OCI-LY7 (cell line): Measurements from ENCODE around the gene ANKRD30A.

ENCODE experiments used
- EZH2phosphoT487 ChIP-seq: fragments of 200-600 bp; sonication (generic); IDR thresholded peaks from 2 replicates; pipeline ENCODE4 v1.6.1; 2018; ENCODE audit warnings: low read depth, borderline replicate concordance, mild to moderate bottlenecking, mixed run types, antibody characterized with exemption, low read length, moderate library complexity, mixed read lengths
- TF ChIP-seq, protein P1 (sequence below): fragments of 200-600 bp; sonication (generic); conservative IDR thresholded peaks from 2 replicates; pipeline ENCODE4 v1.5.1; 2014; ENCODE audit warnings: mild to moderate bottlenecking, antibody characterized with exemption, low read length, moderate library complexity, mixed read lengths

DNA sequence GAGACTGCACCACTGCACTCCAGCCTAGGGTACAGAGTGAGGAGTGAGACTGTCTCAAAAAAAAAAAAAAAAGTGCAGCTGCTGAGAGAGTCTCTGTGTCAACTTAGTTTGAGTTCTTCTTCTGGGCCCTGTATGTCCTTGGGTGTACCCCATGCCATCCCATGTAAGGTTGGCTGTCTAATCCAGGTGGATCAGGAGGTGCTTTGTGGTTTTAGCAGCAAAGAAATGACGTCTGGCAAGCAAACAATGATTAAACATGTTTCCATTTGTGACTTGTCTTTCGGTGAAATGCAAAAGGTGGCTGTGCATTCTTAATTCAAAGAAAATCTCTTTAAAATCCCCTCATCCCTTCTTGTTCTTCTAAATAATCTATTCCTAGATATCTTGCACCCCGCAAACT is 255.9 kb downstream of the ANKRD30A start:
- TF ChIP-seq, protein P1, sequence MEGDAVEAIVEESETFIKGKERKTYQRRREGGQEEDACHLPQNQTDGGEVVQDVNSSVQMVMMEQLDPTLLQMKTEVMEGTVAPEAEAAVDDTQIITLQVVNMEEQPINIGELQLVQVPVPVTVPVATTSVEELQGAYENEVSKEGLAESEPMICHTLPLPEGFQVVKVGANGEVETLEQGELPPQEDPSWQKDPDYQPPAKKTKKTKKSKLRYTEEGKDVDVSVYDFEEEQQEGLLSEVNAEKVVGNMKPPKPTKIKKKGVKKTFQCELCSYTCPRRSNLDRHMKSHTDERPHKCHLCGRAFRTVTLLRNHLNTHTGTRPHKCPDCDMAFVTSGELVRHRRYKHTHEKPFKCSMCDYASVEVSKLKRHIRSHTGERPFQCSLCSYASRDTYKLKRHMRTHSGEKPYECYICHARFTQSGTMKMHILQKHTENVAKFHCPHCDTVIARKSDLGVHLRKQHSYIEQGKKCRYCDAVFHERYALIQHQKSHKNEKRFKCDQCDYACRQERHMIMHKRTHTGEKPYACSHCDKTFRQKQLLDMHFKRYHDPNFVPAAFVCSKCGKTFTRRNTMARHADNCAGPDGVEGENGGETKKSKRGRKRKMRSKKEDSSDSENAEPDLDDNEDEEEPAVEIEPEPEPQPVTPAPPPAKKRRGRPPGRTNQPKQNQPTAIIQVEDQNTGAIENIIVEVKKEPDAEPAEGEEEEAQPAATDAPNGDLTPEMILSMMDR = no peak
- TF ChIP-seq EZH2phosphoT487 = no peak
